ENCODE data around the gene ATRNL1. TPM values are rescaled to one million over a fixed set of nuclear protein-coding genes. Genes with fewer than 3 reads are reported as not detected.

ATRNL1 gene
- total RNA-seq, 1 experiment from 2014 or later, result 8.8 TPM

DNA sequence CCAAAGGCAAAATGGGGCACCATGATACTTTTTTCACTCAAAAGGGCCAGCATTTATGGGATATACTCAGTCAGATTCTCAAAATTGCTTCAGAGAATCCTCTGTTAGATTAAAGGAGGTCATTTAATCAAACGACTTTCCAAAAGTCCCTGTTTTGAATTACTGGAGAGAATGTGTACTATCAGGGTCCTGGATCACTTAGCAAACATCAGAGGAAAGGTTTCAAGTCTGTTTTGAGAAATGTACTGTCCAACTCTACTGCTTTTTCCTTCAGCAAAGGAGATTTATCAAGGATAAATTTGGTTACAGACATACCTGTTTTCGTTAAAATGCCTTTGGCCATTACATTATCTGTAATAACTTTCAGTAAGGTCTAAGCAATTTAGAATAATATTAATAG is 838.9 kb downstream of the ATRNL1 start:
- Mint-ChIP-seq H3K27ac (ENCODE audit: unreplicated experiment) (no peak overlapping the region), H3K4me3 (ENCODE audit: low read depth, unreplicated experiment) (no peak overlapping the region), H3K4me1 (ENCODE audit: low read depth, unreplicated experiment) (no peaks in the 10 kb centered on the region), H3K36me3 (ENCODE audit: insufficient read depth, unreplicated experiment) (no peaks in the 10 kb centered on the region), H3K27me3 (ENCODE audit: unreplicated experiment) (peaks cover 18% of the 10 kb centered on the region), H3K9me3 (ENCODE audit: low read depth, unreplicated experiment) (peaks cover 2% of the 10 kb centered on the region)
- intact Hi-C loops (cut with micrococcal nuclease; ENCODE audit: unreplicated experiment), result no loop called here
- TF ChIP-seq, protein P1, sequence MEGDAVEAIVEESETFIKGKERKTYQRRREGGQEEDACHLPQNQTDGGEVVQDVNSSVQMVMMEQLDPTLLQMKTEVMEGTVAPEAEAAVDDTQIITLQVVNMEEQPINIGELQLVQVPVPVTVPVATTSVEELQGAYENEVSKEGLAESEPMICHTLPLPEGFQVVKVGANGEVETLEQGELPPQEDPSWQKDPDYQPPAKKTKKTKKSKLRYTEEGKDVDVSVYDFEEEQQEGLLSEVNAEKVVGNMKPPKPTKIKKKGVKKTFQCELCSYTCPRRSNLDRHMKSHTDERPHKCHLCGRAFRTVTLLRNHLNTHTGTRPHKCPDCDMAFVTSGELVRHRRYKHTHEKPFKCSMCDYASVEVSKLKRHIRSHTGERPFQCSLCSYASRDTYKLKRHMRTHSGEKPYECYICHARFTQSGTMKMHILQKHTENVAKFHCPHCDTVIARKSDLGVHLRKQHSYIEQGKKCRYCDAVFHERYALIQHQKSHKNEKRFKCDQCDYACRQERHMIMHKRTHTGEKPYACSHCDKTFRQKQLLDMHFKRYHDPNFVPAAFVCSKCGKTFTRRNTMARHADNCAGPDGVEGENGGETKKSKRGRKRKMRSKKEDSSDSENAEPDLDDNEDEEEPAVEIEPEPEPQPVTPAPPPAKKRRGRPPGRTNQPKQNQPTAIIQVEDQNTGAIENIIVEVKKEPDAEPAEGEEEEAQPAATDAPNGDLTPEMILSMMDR (IDR thresholded peaks at IDR 0.05; ENCODE audit: unreplicated experiment), result no peak
- no TSS peak for BruUV-seq (replicated peaks)
- no peak for DNase-seq
- CTCF ChIA-PET, result interaction anchor here (0.5 kb wide), 1 partner anchor 626 kb away, joined by 7 read pairs; no protein-coding TSS in a partner anchor

DNA sequence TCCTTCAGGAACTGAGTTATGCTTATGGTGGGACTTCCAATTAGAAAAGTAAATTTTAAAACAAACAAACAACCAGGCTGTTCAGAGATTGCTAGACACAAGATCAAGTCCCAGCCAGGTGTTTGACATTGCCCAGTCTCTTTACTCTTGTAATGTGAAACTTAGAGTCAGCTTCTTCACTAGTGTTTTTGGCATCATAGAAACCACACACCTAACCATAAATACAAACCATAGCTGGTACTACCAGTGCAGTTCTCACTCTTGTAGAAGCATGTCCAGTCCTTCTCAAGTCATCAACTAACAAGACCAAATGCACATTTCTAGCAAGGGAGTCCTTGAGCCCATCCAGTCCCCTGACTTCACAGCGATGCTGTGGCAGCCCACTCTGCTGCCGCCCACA is 839.9 kb downstream of the ATRNL1 start:
- TF ChIP-seq, protein P1 (IDR thresholded peaks at IDR 0.05; ENCODE audit: unreplicated experiment), result no peak
- DNase-seq, result no peak
- Mint-ChIP-seq H3K27me3 (ENCODE audit: unreplicated experiment) (peaks cover 18% of the 10 kb centered on the region), H3K27ac (ENCODE audit: unreplicated experiment) (no peak overlapping the region), H3K4me3 (ENCODE audit: low read depth, unreplicated experiment) (no peak overlapping the region), H3K36me3 (ENCODE audit: insufficient read depth, unreplicated experiment) (no peaks in the 10 kb centered on the region), H3K4me1 (ENCODE audit: low read depth, unreplicated experiment) (no peaks in the 10 kb centered on the region), H3K9me3 (ENCODE audit: low read depth, unreplicated experiment) (peaks cover 2% of the 10 kb centered on the region)
- intact Hi-C loops (cut with micrococcal nuclease; ENCODE audit: unreplicated experiment), result no loop called here
- CTCF ChIA-PET, result interaction anchor here (1.1 kb wide), 1 partner anchor 13 kb away, joined by 4 read pairs; no protein-coding TSS in a partner anchor
- no TSS peak for BruUV-seq (replicated peaks)

DNA sequence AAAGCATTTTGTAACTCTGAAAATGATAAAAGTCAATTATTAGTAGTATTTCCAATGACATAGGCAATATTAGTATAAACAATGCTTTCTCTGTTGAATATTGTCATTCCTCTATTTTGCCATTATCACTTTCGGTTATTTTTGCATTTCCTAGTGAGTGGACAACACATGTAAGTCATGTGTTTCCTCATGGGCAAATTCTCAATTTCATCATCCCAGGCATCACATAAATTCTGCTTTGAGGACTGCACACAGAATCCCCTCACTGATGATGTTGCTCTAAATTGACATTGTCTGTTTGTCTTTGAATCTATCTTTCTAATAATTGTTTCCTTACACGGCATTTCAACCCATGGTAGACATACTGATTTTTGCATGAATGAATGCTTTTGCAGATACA is 842.6 kb downstream of the ATRNL1 start:
- Mint-ChIP-seq H3K4me1 (ENCODE audit: low read depth, unreplicated experiment) (no peaks in the 10 kb centered on the region), H3K27ac (ENCODE audit: unreplicated experiment) (no peak overlapping the region), H3K36me3 (ENCODE audit: insufficient read depth, unreplicated experiment) (no peaks in the 10 kb centered on the region), H3K27me3 (ENCODE audit: unreplicated experiment) (peaks cover 18% of the 10 kb centered on the region), H3K9me3 (ENCODE audit: low read depth, unreplicated experiment) (peaks cover 2% of the 10 kb centered on the region), H3K4me3 (ENCODE audit: low read depth, unreplicated experiment) (no peak overlapping the region)
- no TSS peak for BruUV-seq (replicated peaks)
- intact Hi-C loops (cut with micrococcal nuclease; ENCODE audit: unreplicated experiment), result no loop called here
- TF ChIP-seq, protein P1 (IDR thresholded peaks at IDR 0.05; ENCODE audit: unreplicated experiment), result no peak
- CTCF ChIA-PET, result no interaction called here
- DNase-seq, result no peak

DNA sequence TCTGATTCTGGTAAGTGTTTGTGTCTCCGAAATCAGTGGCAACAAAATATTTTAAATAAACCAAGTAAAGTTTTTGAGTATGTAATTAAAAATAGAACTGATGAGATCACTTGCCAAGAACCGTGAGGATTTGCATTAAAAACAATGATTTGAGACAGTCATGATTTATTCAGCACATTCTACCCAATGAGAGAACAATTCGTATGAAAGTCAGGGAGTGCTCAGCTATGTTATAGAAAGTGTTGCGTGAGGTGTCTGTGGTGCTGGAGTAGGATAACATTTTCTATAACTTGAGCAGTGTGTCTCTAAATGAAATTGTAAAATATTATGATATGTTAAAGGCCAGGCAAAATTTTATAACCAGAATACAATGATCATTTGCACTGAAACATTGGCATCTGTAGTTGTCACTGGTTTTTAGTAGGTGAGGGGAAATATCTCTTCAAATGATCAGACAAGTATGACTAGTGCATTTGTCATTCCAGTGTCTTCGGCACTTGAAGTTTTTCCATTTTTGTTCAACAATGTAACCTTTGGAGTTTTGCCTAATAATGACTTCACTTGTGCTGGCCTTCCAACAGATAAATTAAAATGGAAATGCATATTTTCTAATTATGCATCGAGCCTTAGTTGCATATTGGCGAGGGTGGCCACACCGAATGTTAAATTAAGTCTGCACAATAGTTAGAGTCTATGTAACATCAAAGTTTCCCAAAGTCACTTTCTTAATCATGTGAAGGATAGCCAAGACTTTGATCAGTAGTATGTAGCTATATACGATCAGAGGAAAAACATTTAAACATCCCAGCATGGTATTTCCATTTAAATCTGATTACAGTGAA is 844.0 kb downstream of the ATRNL1 start:
- BruUV-seq (replicated peaks), result no TSS peak
- no peak overlapping the region for H3K27ac Mint-ChIP-seq (ENCODE audit: unreplicated experiment)
- TF ChIP-seq, protein P1 (IDR thresholded peaks at IDR 0.05; ENCODE audit: unreplicated experiment), result no peak
- H3K36me3 Mint-ChIP-seq (ENCODE audit: insufficient read depth, unreplicated experiment), result no peaks in the 10 kb centered on the region
- peaks cover 18% of the 10 kb centered on the region for H3K27me3 Mint-ChIP-seq (ENCODE audit: unreplicated experiment)
- intact Hi-C loops (cut with micrococcal nuclease; ENCODE audit: unreplicated experiment), result no loop called here
- no peaks in the 10 kb centered on the region for H3K4me1 Mint-ChIP-seq (ENCODE audit: low read depth, unreplicated experiment)
- DNase-seq, result no peak
- CTCF ChIA-PET, result no interaction called here
- peaks cover 2% of the 10 kb centered on the region for H3K9me3 Mint-ChIP-seq (ENCODE audit: low read depth, unreplicated experiment)
- H3K4me3 Mint-ChIP-seq (ENCODE audit: low read depth, unreplicated experiment), result no peak overlapping the region

Data from Calu3 (cell line).